8988T (cell line): ENCODE data around the gene LTBP2.
A peak's percentile ranks its signal among the peaks of the same experiment; 100 is the strongest.

ENCODE experiments used
- DNase-seq: peaks from one replicate; pipeline ENCODE4 v3.0.0; 2011

The LTBP2 gene

GRCh38 chr14:74522740-74523139 lies 89.3 kb downstream of the LTBP2 start:
- DNase-seq = no peak

GRCh38 chr14:74521756-74522155 lies 90.3 kb downstream of the LTBP2 start:
- no peak for DNase-seq

DNA sequence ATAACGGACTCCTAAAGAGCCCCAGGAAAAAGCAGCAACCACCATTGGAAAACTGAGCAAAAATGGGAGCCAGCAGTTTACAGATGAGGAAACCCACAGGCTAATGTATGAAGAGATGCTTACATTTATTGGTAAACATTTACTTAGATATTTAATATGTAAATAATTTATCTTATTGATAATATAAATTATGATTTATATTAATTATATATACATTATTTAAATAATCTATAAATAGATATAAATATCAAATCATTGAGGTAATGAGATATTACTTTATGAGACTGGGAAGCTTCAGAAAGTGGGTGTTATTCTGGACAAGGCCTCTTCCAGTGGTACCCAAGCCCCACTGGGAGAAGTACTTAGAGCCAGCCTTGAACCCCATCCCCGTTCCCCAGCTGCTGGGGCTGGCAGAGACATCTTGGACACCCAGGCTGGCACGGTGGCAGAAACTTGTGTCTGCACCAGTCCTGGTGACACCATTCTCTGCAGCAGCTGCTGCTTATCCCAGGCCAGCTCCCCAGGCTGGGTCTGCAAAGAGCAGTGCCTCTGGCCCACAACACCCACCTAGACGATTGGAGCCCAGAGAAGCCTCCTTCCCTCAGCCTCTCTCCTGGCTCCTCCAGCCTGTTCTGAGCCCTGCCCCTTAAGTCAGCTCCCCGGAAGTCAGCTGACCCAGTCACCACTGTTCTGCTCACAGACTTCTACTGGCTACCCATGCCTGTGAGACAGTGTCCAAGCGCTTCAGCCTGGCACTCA lies 92.5 kb downstream of the LTBP2 start:
- DNase-seq = no peak

GRCh38 chr14:74518221-74518620 lies 93.8 kb downstream of the LTBP2 start:
- DNase-seq = no peak

GRCh38 chr14:74517731-74518130 lies 94.3 kb downstream of the LTBP2 start:
- no peak for DNase-seq

- no peak for DNase-seq
These were observed 95.4 kb downstream of the LTBP2 start for GRCh38 chr14:74516451-74517160.

- no peak for DNase-seq
These were observed 96.1 kb downstream of the LTBP2 start for GRCh38 chr14:74515891-74516412.

GRCh38 chr14:74514471-74514941 lies 97.5 kb downstream of the LTBP2 start:
- no peak for DNase-seq

DNA sequence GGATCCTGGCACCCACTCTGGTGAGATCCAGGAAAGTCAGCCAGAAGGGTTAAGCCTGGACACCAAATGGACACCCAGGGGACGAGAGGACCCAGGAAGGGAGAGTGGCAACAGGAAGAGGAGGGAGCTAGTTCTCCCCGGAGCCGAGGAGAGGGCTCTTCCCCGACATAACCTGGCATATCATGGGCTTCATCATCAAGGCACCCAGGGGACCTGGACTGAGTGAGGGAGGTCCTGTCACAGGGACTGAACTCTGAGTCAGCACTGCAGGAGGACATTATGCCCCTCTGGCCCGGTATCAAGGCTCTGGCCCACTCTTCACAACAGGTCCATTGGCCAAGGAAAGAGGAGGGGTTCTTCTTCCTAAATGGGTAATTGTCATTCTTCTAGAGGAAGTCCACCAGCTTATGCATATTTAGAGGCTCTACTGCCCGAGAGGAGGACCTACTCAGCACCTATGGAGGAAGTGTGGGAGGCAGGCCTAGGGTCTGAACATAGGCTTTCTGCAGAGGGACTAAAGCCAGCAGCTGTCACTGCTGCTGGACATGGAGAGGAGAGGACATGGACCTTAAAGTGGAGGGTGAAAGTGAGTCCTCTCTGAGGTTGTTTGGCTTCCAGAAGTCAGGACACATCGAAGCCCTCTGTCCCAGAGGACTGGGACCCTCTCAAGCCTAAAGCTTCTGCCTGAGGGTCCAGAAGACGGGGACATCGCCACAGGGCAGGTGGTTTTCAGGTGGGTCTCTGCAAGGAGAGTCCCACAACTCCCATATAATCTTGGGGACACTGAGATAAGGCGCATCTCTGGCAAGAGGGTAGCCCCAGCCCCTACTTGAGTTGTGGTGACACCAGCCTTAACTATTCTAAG lies 99.8 kb downstream of the LTBP2 start:
- no peak for DNase-seq

GRCh38 chr14:74510959-74511409 lies 101.1 kb downstream of the LTBP2 start:
- DNase-seq = no peak

GRCh38 chr14:74510223-74510931 lies 101.7 kb downstream of the LTBP2 start:
- no peak for DNase-seq

GRCh38 chr14:74509587-74510222 lies 102.3 kb downstream of the LTBP2 start:
- DNase-seq = no peak

DNA sequence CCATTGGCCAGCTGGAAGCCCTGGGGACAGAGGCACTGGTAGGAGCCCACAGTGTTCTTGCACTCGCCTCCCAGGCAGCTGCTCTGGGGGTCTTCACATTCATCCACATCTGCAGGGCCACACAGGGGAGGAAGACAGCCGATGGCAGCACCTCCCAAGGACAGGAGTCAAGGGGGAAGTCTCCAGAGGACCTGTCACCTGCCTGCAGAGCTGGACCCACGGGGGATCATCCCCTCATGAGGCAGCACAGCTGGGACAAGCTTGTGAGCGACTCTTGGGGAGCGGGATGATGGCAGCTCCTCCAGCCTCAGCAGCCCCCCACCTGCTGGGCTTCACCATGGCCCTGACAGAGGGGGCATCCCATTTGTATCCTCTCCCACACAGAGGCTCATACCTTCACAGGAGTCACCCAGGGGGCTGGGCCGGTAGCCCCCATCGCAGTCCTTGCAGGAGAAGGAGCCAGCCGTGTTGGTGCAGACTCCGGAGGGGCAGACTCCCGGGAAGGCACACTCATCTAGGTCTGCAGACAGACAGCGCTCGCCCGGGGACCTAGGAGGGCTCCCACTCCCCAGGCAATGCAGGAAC lies 103.1 kb downstream of the LTBP2 start:
- no peak for DNase-seq

DNA sequence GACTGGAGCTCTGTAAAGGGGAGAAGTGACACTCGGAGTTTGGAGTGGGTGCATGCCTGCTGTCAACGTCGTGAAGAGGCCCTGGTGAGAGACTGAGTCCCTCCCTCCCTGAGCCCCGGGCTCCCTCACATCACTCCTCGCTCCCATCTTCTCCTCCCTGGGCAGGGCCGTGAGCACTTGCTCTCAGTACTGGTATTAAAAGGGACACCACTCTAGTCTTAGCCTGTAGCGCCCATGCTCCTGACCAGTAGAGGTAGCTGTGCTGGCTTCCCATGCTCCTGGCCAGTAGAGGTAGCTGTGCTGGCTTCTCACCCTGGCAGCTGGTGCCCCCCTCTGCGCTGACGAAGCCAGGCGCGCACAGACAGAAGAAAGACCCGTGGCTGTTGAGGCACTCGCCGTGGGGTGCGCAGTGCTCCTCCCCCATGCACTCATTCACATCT lies 103.7 kb downstream of the LTBP2 start:
- peak; percentile 60 for DNase-seq

GRCh38 chr14:74507840-74508239 lies 104.2 kb downstream of the LTBP2 start:
- no peak for DNase-seq

DNA sequence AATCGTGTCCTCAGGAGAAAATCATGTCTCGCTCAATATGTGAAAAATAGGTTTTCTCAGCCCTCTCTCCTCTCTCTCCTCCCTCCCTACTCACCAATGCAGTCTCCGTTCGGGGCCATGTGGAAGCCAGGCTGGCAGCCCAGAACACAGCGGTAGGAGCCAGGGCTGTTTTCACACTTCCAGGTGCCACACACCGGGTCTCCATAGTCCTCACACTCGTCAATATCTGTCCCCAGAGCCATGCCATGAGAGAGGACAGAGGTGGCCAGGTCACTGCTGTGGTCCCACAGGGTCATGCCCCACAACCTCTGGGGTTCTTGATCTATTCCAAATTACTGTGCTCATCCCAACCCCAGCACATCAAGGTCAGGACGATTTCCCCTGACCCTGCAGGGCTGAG lies 105.0 kb downstream of the LTBP2 start:
- DNase-seq = no peak

DNA sequence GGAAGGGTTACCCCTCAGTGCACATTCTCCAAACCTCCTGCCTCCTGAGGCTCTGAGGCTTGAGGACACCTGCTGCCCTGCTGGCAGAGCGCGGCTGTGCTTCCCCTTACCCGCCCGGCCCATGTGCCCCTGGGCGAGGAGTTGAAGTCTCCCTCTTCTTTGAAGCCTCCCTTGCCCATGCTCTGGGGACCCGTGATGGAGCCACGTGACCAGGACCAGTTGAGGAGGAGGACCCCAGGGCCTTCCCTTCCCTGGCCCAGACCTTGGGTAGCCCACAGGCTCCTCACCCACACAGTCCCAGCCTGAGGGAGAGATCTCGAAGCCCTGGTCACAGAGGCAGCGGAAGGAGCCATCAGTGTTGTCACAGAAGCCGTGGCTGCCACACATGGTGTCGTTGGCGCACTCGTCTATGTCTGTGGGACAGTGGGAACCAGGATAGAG lies 105.6 kb downstream of the LTBP2 start:
- no peak for DNase-seq

GRCh38 chr14:74505831-74506230 lies 106.2 kb downstream of the LTBP2 start:
- DNase-seq = no peak

GRCh38 chr14:74504874-74505720 lies 106.9 kb downstream of the LTBP2 start:
- DNase-seq = no peak

DNA sequence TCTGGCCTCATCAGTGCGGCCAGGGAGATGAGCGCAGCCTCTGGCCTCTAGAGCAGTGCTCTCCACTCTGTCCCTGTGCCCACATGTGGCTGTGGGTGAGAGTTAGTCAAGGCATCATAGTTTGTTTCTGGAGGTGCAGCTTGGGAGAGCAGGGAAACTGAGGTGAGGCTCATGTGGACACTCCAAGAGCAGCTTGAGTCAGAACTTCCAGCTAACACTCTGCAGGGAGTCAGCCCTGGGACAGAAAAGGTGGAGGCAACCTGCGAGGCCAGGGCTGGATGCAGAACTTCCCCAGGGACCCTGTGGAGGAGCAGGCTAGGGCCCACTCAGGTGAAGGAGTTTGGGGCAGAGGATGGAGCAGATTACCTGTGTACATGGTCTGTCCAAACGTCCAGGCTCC lies 107.6 kb downstream of the LTBP2 start:
- DNase-seq = no peak
